Neural cell (in vitro differentiated cells): ENCODE measurements around the gene HECW1. TPM values are rescaled to one million over a fixed set of nuclear protein-coding genes. Genes with fewer than 3 reads are reported as not detected.

ENCODE experiments used
- H2AFZ ChIP-seq: fragments of 200-600, 300-800 bp; sonication (generic), shearing (Covaris generic); 2 replicates; pipeline ENCODE4 v1.6.0; 2014; ENCODE audit warnings: low read depth, mild to moderate bottlenecking, antibody characterized with exemption, low read length, moderate library complexity
- H3F3A ChIP-seq: fragments of 200-600 bp; shearing (Covaris generic); 2 replicates; pipeline ENCODE4 v1.6.1; 2016; ENCODE audit warnings: mild to moderate bottlenecking, moderate library complexity, mixed read lengths, antibody characterized with exemption, low read length; ENCODE audit not compliant: insufficient read depth, poor library complexity, severe bottlenecking
- H3K27ac ChIP-seq: fragments of 200-600, 300-800 bp; sonication (generic), shearing (Covaris generic); 2 replicates; pipeline ENCODE4 v1.5.1; 2014; ENCODE audit warnings: mild to moderate bottlenecking, low read length, moderate library complexity
- H3K27me3 ChIP-seq: fragments of 300-800, 200-600 bp; sonication (generic), shearing (Covaris generic); 2 replicates; pipeline ENCODE4 v1.6.0; 2014; ENCODE audit warnings: mild to moderate bottlenecking, low read depth, low read length, moderate library complexity; ENCODE audit not compliant: insufficient read depth
- H3K36me3 ChIP-seq: fragments of 300-800, 200-600 bp; sonication (generic), shearing (Covaris generic); 2 replicates; pipeline ENCODE4 v1.5.1; 2014; ENCODE audit warnings: mild to moderate bottlenecking, antibody characterized with exemption, low read length, moderate library complexity; ENCODE audit not compliant: insufficient read depth
- H3K4me2 ChIP-seq: fragments of 300-800, 200-600 bp; sonication (generic), shearing (Covaris generic); 2 replicates; pipeline ENCODE4 v1.6.0; 2014; ENCODE audit warnings: mild to moderate bottlenecking, low read length
- H3K4me3 ChIP-seq: fragments of 300-800, 200-600 bp; sonication (generic), shearing (Covaris generic); 2 replicates; pipeline ENCODE4 v1.5.1; 2014; ENCODE audit warnings: mild to moderate bottlenecking, low read length, moderate library complexity
- H3K79me2 ChIP-seq: fragments of 200-600 bp; shearing (Covaris generic); replicated peaks from 2 replicates; pipeline ENCODE4 v1.6.0; 2014; ENCODE audit warnings: mild to moderate bottlenecking, low read length, moderate library complexity; ENCODE audit not compliant: insufficient read depth
- H3K9ac ChIP-seq: fragments of 300-800, 200-600 bp; sonication (generic), shearing (Covaris generic); 2 replicates; pipeline ENCODE4 v1.6.1; 2016; ENCODE audit warnings: mild to moderate bottlenecking, low read length, mixed read lengths
- H3K9me2 ChIP-seq: fragments of 200-600 bp; shearing (Covaris generic); 2 replicates; pipeline ENCODE4 v1.6.1; 2016; ENCODE audit warnings: mild to moderate bottlenecking, low read length, mixed read lengths; ENCODE audit not compliant: insufficient read depth
- H3K9me3 ChIP-seq: fragments of 200-600, 300-800 bp; sonication (generic), shearing (Covaris generic); 2 replicates; pipeline ENCODE4 v1.6.1; 2016; ENCODE audit warnings: mild to moderate bottlenecking, mixed run types, low read length, moderate library complexity, mixed read lengths
- H4K20me1 ChIP-seq: fragments of 200-600 bp; shearing (Covaris generic); 2 replicates; pipeline ENCODE4 v1.6.1; 2016; ENCODE audit warnings: mild to moderate bottlenecking, mixed run types; ENCODE audit not compliant: insufficient read depth
- CTCF ChIP-seq: fragments of 450-650 bp; IDR thresholded peaks from 2 replicates; pipeline ENCODE4 v1.5.1; 2014; ENCODE audit warnings: antibody characterized with exemption, mild to moderate bottlenecking, moderate library complexity; ENCODE audit not compliant: poor library complexity, severe bottlenecking
- EP300 ChIP-seq: fragments of 450-650 bp; conservative IDR thresholded peaks from 2 replicates; pipeline ENCODE4 v1.6.1; 2014; ENCODE audit warnings: antibody characterized with exemption, mild to moderate bottlenecking, moderate library complexity; ENCODE audit not compliant: poor library complexity, severe bottlenecking
- EZH2 ChIP-seq: fragments of 200-600, 300-800 bp; shearing (Covaris generic), sonication (generic); IDR thresholded peaks from 2 replicates; pipeline ENCODE4 v1.6.1; 2014; ENCODE audit warnings: antibody characterized with exemption, low read length, borderline replicate concordance, mild to moderate bottlenecking; ENCODE audit not compliant: insufficient read depth, poor library complexity, severe bottlenecking
- MXI1 ChIP-seq: fragments of 450-650 bp; conservative IDR thresholded peaks from 2 replicates; pipeline ENCODE4 v1.6.1; 2014; ENCODE audit warnings: antibody characterized with exemption, mild to moderate bottlenecking; ENCODE audit not compliant: poor library complexity, severe bottlenecking
- POLR2AphosphoS5 ChIP-seq: IDR thresholded peaks from 2 replicates; pipeline ENCODE4 v1.6.1; 2012
- RAD21 ChIP-seq: fragments of 450-650 bp; conservative IDR thresholded peaks from 2 replicates; pipeline ENCODE4 v1.6.1; 2014; ENCODE audit warnings: antibody characterized with exemption, mild to moderate bottlenecking, moderate library complexity
- SMC3 ChIP-seq: fragments of 450-650 bp; conservative IDR thresholded peaks from 2 replicates; pipeline ENCODE4 v1.6.1; 2014; ENCODE audit warnings: antibody characterized with exemption, mild to moderate bottlenecking, moderate library complexity; ENCODE audit not compliant: poor library complexity
- TAF1 ChIP-seq: IDR thresholded peaks from 2 replicates; pipeline ENCODE4 v1.6.1; 2012; ENCODE audit warnings: low read depth
- polyA plus RNA-seq: library from polyadenylated mRNA; depleted of rRNA; stranded (reverse); fragments of >200 nt; gene quantifications from 2 replicates; pipeline ENCODE4 v1.2.3, GENCODE V29; 2014
- TF ChIP-seq, protein P1 (sequence below): IDR thresholded peaks from 2 replicates; pipeline ENCODE4 v1.6.1; 2012; ENCODE audit warnings: borderline replicate concordance

The HECW1 gene
- polyA plus RNA-seq, 1 donor from 2014 or later, result 13.8 TPM

DNA sequence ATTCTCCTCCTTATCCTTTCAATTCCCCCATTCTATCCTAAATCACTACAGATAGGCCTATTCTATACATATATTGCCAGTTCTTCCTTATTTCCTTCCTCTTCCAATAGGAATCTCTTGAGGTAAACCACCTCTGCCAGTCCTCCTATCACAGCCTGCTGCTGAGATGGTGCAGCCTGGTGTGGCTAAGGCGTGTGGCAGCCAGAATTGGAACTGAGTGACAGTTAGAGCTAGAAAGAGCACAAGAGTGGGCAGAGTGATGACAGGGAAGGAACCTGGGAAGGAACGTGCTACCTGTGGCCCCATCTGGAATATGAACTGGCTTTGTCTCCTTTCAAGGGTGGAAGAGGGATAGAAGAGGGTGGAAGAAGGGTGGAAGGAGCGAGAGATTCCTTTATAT, 187.7 kb downstream of the HECW1 start:
- Histone ChIP-seq H4K20me1 (no peaks in the 10 kb centered on the region), H3K79me2 (no peaks in the 10 kb centered on the region), H3K36me3 (no peaks in the 10 kb centered on the region), H3K4me3 (no peak overlapping the region), H3F3A (peaks cover 2% of the 10 kb centered on the region), H3K9me3 (no peaks in the 10 kb centered on the region), H3K4me2 (no peak overlapping the region), H3K9ac (no peak overlapping the region), H3K27me3 (no peaks in the 10 kb centered on the region), H3K9me2 (no peaks in the 10 kb centered on the region), H2AFZ (no peak overlapping the region), H3K27ac (no peak overlapping the region)
- TF ChIP-seq RAD21 (no peak), EZH2 (no peak), MXI1 (no peak), POLR2AphosphoS5 (no peak), CTCF (no peak), TAF1 (no peak), SMC3 (no peak)
- TF ChIP-seq, protein P1, sequence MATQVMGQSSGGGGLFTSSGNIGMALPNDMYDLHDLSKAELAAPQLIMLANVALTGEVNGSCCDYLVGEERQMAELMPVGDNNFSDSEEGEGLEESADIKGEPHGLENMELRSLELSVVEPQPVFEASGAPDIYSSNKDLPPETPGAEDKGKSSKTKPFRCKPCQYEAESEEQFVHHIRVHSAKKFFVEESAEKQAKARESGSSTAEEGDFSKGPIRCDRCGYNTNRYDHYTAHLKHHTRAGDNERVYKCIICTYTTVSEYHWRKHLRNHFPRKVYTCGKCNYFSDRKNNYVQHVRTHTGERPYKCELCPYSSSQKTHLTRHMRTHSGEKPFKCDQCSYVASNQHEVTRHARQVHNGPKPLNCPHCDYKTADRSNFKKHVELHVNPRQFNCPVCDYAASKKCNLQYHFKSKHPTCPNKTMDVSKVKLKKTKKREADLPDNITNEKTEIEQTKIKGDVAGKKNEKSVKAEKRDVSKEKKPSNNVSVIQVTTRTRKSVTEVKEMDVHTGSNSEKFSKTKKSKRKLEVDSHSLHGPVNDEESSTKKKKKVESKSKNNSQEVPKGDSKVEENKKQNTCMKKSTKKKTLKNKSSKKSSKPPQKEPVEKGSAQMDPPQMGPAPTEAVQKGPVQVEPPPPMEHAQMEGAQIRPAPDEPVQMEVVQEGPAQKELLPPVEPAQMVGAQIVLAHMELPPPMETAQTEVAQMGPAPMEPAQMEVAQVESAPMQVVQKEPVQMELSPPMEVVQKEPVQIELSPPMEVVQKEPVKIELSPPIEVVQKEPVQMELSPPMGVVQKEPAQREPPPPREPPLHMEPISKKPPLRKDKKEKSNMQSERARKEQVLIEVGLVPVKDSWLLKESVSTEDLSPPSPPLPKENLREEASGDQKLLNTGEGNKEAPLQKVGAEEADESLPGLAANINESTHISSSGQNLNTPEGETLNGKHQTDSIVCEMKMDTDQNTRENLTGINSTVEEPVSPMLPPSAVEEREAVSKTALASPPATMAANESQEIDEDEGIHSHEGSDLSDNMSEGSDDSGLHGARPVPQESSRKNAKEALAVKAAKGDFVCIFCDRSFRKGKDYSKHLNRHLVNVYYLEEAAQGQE, result no peak

DNA sequence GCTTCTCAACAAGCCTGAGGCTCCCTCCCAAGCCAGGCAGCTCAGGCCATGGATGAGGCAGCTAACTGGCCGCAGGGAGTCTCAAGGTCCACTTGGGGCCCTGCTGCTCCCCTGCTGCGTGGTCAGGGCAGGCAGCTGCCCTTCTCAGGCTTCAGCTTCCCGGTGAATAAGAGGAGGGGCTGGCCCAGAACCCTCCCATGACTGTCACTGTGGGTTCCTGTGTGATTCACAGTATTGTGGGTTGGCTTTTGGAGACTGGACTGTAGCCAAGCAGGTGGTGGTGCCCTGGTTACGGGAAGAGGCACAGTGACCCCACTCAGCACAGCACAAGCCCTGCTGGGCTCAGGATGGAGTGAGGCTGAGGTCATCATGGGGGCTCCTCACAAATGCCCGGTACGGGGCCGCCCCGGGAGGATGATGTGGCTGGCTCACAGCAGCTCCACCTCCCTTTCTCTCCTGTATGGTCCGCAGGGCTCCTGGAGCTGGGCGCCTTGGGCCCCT, 189.8 kb downstream of the HECW1 start:
- no peak overlapping the region for H2AFZ ChIP-seq
- H3K4me2 ChIP-seq, result no peak overlapping the region
- no peak for TF ChIP-seq SMC3
- no peak for TF ChIP-seq CTCF
- TF ChIP-seq, protein P1, result no peak
- TF ChIP-seq EZH2, result no peak
- TF ChIP-seq MXI1, result no peak
- no peak for TF ChIP-seq RAD21
- no peak for TF ChIP-seq TAF1
- no peak for TF ChIP-seq EP300
- no peak for TF ChIP-seq POLR2AphosphoS5

More for the DNA sequence above, 189.8 kb downstream of the HECW1 start:
- no peak overlapping the region for H3K9ac ChIP-seq
- H3K27ac ChIP-seq, result no peak overlapping the region
- H3K79me2 ChIP-seq, result no peaks in the 10 kb centered on the region
- H3K27me3 ChIP-seq, result no peaks in the 10 kb centered on the region
- H3K9me3 ChIP-seq, result no peaks in the 10 kb centered on the region
- H4K20me1 ChIP-seq, result no peaks in the 10 kb centered on the region
- no peak overlapping the region for H3K4me3 ChIP-seq
- H3K9me2 ChIP-seq, result no peaks in the 10 kb centered on the region
- H3K36me3 ChIP-seq, result no peaks in the 10 kb centered on the region
- peaks cover 2% of the 10 kb centered on the region for H3F3A ChIP-seq
